ENCODE data around the gene USP6.
"Not testable (repeated sequence)": the region's sequence is repeated elsewhere in the genome, so short reads cannot be mapped to it uniquely, and the experiment has no call there.

The USP6 gene

DNA sequence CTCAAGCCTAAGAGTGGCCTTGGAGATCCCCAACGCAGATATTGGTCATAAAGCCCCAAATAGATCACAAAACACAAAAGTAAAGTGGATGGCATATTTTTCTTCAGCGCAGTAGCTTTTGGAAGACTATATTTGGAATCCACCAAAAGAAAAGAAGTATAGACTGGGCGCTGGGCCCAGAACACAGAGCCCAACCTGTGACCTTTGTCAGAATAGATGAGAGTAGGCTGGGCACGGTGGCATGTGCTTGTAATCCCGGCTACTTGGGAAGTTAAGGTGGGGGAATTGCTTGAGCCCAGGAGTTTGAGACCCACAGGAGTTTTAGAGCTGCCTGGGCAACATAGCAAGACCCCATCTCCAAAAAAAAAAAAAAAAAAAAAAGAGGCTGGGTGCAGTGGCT is 104.2 kb downstream of the USP6 start:
- no peak for DNase-seq (ENCODE audit: low read depth, low spot score)
- H3K4me3 ChIP-seq (ENCODE audit: low read length), result no peak overlapping the region

DNA sequence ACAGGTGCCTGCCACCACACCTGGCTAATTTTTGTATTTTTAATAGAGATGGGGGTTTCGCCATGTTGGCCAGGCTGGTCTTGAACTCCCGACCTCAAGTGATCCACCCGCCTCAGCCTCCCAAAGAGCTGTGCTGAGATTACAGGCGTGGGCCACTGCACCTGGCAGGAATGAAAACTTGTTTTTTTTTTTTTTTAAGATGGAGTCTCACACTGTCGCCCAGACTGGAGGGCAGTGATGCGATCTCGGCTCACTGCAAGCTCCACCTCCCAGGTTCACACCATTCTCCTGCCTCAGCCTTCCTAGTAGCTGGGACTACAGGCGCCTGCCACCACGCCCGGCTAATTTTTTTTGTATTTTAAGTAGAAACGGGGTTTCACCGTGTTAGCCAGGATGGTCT is 106.1 kb downstream of the USP6 start:
- not testable (repeated sequence) for DNase-seq (ENCODE audit: low read depth, low spot score); H3K4me3 ChIP-seq (ENCODE audit: low read length)
